Measurements from ENCODE around the gene PARVB. TPM values are rescaled to one million over a fixed set of nuclear protein-coding genes. Genes with fewer than 3 reads are reported as not detected.
"Not testable (repeated sequence)": the region's sequence is repeated elsewhere in the genome, so short reads cannot be mapped to it uniquely, and the experiment has no call there.

PARVB gene
- total RNA-seq, 2 donors from 2014 or later: 7.3 to 9.2 TPM

- TF ChIP-seq CTCF (IDR thresholded peaks at IDR 0.05) (no peak), POLR2A (IDR thresholded peaks at IDR 0.05) (no peak)
- no peaks in the 10 kb centered on the region for H3K27me3 ChIP-seq
- WGBS, 2 donors: 89 to 99% methylated on average over 7 of the region's 7 CpGs
- no peak for DNase-seq
- intact Hi-C loops (cut with DNase I): no loop called here
- H3K9me3 ChIP-seq: no peaks in the 10 kb centered on the region
- no peaks in the 10 kb centered on the region for H3K36me3 ChIP-seq (replicated peaks in 1 of 2; ENCODE audit: insufficient read depth in 1 of 2, low read depth in 2 of 2)
- no peaks in the 10 kb centered on the region for H3K4me1 ChIP-seq
- ATAC-seq: no peak
- H3K27ac ChIP-seq: no peak overlapping the region
- H3K4me3 ChIP-seq: no peak overlapping the region
Measured at GRCh38 chr22:44004104-44004460, 20.0 kb upstream of the PARVB start.

- intact Hi-C loops (cut with DNase I): no loop called here
- Histone ChIP-seq H3K9me3 (no peaks in the 10 kb centered on the region), H3K27me3 (no peaks in the 10 kb centered on the region), H3K27ac (no peak overlapping the region), H3K4me1 (no peaks in the 10 kb centered on the region), H3K4me3 (no peak overlapping the region), H3K36me3 (replicated peaks in 1 of 2; ENCODE audit: insufficient read depth in 1 of 2, low read depth in 2 of 2) (no peaks in the 10 kb centered on the region)
- ATAC-seq (no peak), DNase-seq (no peak)
- 85 to 90% methylated on average over 4 of the region's 4 CpGs for whole genome bisulfite sequencing, 2 donors
- TF ChIP-seq POLR2A (IDR thresholded peaks at IDR 0.05): no peak
- no peak for TF ChIP-seq CTCF (IDR thresholded peaks at IDR 0.05)
Measured at GRCh38 chr22:44005524-44005923, 18.6 kb upstream of the PARVB start.

GRCh38 chr22:44012162-44012561, 11.9 kb upstream of the PARVB start:
- Histone ChIP-seq H3K4me1 (no peaks in the 10 kb centered on the region), H3K36me3 (replicated peaks in 1 of 2; ENCODE audit: insufficient read depth in 1 of 2, low read depth in 2 of 2) (no peaks in the 10 kb centered on the region), H3K27ac (no peak overlapping the region), H3K4me3 (no peak overlapping the region), H3K9me3 (no peaks in the 10 kb centered on the region), H3K27me3 (no peaks in the 10 kb centered on the region)
- WGBS, 2 donors: 79 to 85% methylated on average over 5 of the region's 5 CpGs
- ATAC-seq (no peak), DNase-seq (no peak)
- TF ChIP-seq CTCF (IDR thresholded peaks at IDR 0.05) (no peak), POLR2A (IDR thresholded peaks at IDR 0.05) (no peak)
- intact Hi-C loops (cut with DNase I): no loop called here

GRCh38 chr22:44012591-44012990, 11.5 kb upstream of the PARVB start:
- intact Hi-C loops (cut with DNase I): no loop called here
- Histone ChIP-seq H3K4me1 (no peaks in the 10 kb centered on the region), H3K4me3 (no peak overlapping the region), H3K27me3 (no peaks in the 10 kb centered on the region), H3K9me3 (no peaks in the 10 kb centered on the region), H3K36me3 (replicated peaks in 1 of 2; ENCODE audit: insufficient read depth in 1 of 2, low read depth in 2 of 2) (no peaks in the 10 kb centered on the region), H3K27ac (no peak overlapping the region)
- ATAC-seq (no peak), DNase-seq (no peak)
- TF ChIP-seq CTCF (IDR thresholded peaks at IDR 0.05) (no peak), POLR2A (IDR thresholded peaks at IDR 0.05) (no peak)
- WGBS, 2 donors: 90 to 92% methylated on average over 7 of the region's 7 CpGs

GRCh38 chr22:44014241-44014640, 9.9 kb upstream of the PARVB start:
- Histone ChIP-seq H3K27ac (no peak overlapping the region), H3K27me3 (no peaks in the 10 kb centered on the region), H3K9me3 (no peaks in the 10 kb centered on the region), H3K4me3 (no peak overlapping the region), H3K4me1 (no peaks in the 10 kb centered on the region), H3K36me3 (replicated peaks in 1 of 2; ENCODE audit: insufficient read depth in 1 of 2, low read depth in 2 of 2) (no peaks in the 10 kb centered on the region)
- 51 to 64% methylated on average over 2 of the region's 2 CpGs for WGBS, 2 donors
- TF ChIP-seq CTCF (IDR thresholded peaks at IDR 0.05) (no peak), POLR2A (IDR thresholded peaks at IDR 0.05) (no peak)
- no peak for DNase-seq
- intact Hi-C loops (cut with DNase I): no loop called here
- ATAC-seq: no peak

GRCh38 chr22:44016586-44016985, 7.5 kb upstream of the PARVB start:
- H3K36me3 ChIP-seq (replicated peaks in 1 of 2; ENCODE audit: insufficient read depth in 1 of 2, low read depth in 2 of 2); H3K27me3 ChIP-seq; H3K4me1 ChIP-seq; DNase-seq; H3K27ac ChIP-seq; ATAC-seq; H3K4me3 ChIP-seq; intact Hi-C loops (cut with DNase I); H3K9me3 ChIP-seq: not testable (repeated sequence)
- 73 to 85% methylated on average over 3 of the region's 3 CpGs for WGBS, 2 donors

Data from body of pancreas (tissue), 4 donors.